Peyer's patch (tissue), 4 donors: ENCODE results near the gene GNG11.

Experiments used
- CTCF ChIP-seq, 6 experiments: fragments of 450-650 bp in 4 of 6; fragments of 200-600 bp in 2 of 6; sonication (generic) in 1 of 6; IDR thresholded peaks; one replicate each; pipeline ENCODE4 v1.5.1; 2017 to 2019; ENCODE audit warnings: antibody characterized with exemption in 6 of 6, mild to moderate bottlenecking in 3 of 6, moderate library complexity in 1 of 6
- POLR2A ChIP-seq, 2 donors: fragments of 450-650 bp; IDR thresholded peaks; one replicate each; pipeline ENCODE4 v1.5.1; 2017; ENCODE audit warnings: antibody characterized with exemption in 2 of 2, mild to moderate bottlenecking in 2 of 2, moderate library complexity in 2 of 2

- TF ChIP-seq CTCF (IDR thresholded peaks at IDR 0.05): no peak
- TF ChIP-seq POLR2A (IDR thresholded peaks at IDR 0.05): no peak
Measured at GRCh38 chr7:93913197-93913596, 8.3 kb upstream of the GNG11 start.
